ENCODE data around the gene ATP1A4. TPM values are rescaled to one million over a fixed set of nuclear protein-coding genes. Genes with fewer than 3 reads are reported as not detected.

ATP1A4 gene
- total RNA-seq, 1 donor from 2014 or later, result not detected

- Mint-ChIP-seq H3K4me3 (ENCODE audit: unreplicated experiment) (peak overlapping the region; percentile 88), H3K27me3 (ENCODE audit: low read depth, unreplicated experiment) (no peaks in the 10 kb centered on the region), H3K36me3 (ENCODE audit: low read depth, unreplicated experiment) (peaks cover 52% of the 10 kb centered on the region), H3K9me3 (ENCODE audit: unreplicated experiment) (no peaks in the 10 kb centered on the region), H3K4me1 (ENCODE audit: low read depth, unreplicated experiment) (peaks cover 75% of the 10 kb centered on the region), H3K27ac (ENCODE audit: unreplicated experiment) (peak overlapping the region; percentile 34)
- H3K79me2 ChIP-seq (ENCODE audit: insufficient read depth, low read length), result peaks cover 59% of the 10 kb centered on the region
- no peak for FAIRE-seq
- peaks cover 48% of the 10 kb centered on the region for H3K4me1 ChIP-seq (ENCODE audit: insufficient read depth, low read length)
- H2AFZ ChIP-seq (ENCODE audit: low read depth, low read length), result no peak overlapping the region
- peaks cover 53% of the 10 kb centered on the region for H3K36me3 ChIP-seq (ENCODE audit: insufficient read depth, low read length)
- H4K20me1 ChIP-seq (ENCODE audit: insufficient read depth, low read length), result peaks cover 77% of the 10 kb centered on the region
- H3K9ac ChIP-seq (ENCODE audit: low read length), result peak overlapping the region; percentile 52
- H3K4me3 ChIP-seq (ENCODE audit: insufficient read depth, low read depth, low read length), result peak overlapping the region; percentile 1
- no peak overlapping the region for H3K27ac ChIP-seq (ENCODE audit: low read depth, low read length)
- H3K9me3 ChIP-seq (ENCODE audit: insufficient read depth, low read depth, low read length), result no peaks in the 10 kb centered on the region
- TF ChIP-seq EZH2 (IDR thresholded peaks at IDR 0.05; ENCODE audit: insufficient read depth, low read length) (no peak), CTCF (IDR thresholded peaks at IDR 0.05; ENCODE audit: insufficient read depth, low read depth, low read length) (no peak)
- H3K27me3 ChIP-seq (ENCODE audit: insufficient read depth, low read length), result no peaks in the 10 kb centered on the region
- no peak for DNase-seq (ENCODE audit: low read depth)
- H3K4me2 ChIP-seq (ENCODE audit: low read length), result peak overlapping the region; percentile 55
Measured at GRCh38 chr1:160210561-160210960, 59.2 kb downstream of the ATP1A4 start.

- TF ChIP-seq CTCF (IDR thresholded peaks at IDR 0.05; ENCODE audit: insufficient read depth, low read depth, low read length), result no peak
- no peak for TF ChIP-seq EZH2 (IDR thresholded peaks at IDR 0.05; ENCODE audit: insufficient read depth, low read length)
- Histone ChIP-seq H3K27ac (ENCODE audit: low read depth, low read length) (peak overlapping the region; percentile 54), H3K4me3 (ENCODE audit: insufficient read depth, low read depth, low read length) (no peak overlapping the region), H3K27me3 (ENCODE audit: insufficient read depth, low read length) (no peaks in the 10 kb centered on the region), H2AFZ (ENCODE audit: low read depth, low read length) (no peak overlapping the region), H3K9me3 (ENCODE audit: insufficient read depth, low read depth, low read length) (no peaks in the 10 kb centered on the region), H3K9ac (ENCODE audit: low read length) (peak overlapping the region; percentile 52), H3K4me1 (ENCODE audit: insufficient read depth, low read length) (peaks cover 48% of the 10 kb centered on the region), H3K36me3 (ENCODE audit: insufficient read depth, low read length) (peaks cover 60% of the 10 kb centered on the region), H3K4me2 (ENCODE audit: low read length) (peak overlapping the region; percentile 55), H3K79me2 (ENCODE audit: insufficient read depth, low read length) (peaks cover 55% of the 10 kb centered on the region), H4K20me1 (ENCODE audit: insufficient read depth, low read length) (peaks cover 84% of the 10 kb centered on the region)
- no peaks in the 10 kb centered on the region for H3K9me3 Mint-ChIP-seq (ENCODE audit: unreplicated experiment)
- peak overlapping the region; percentile 23 for H3K27ac Mint-ChIP-seq (ENCODE audit: unreplicated experiment)
- DNase-seq (ENCODE audit: low read depth) (no peak), FAIRE-seq (no peak)
- H3K4me1 Mint-ChIP-seq (ENCODE audit: low read depth, unreplicated experiment), result peaks cover 82% of the 10 kb centered on the region
- peak overlapping the region; percentile 18 for H3K4me3 Mint-ChIP-seq (ENCODE audit: unreplicated experiment)
- no peaks in the 10 kb centered on the region for H3K27me3 Mint-ChIP-seq (ENCODE audit: low read depth, unreplicated experiment)
- H3K36me3 Mint-ChIP-seq (ENCODE audit: low read depth, unreplicated experiment), result peaks cover 52% of the 10 kb centered on the region
Measured at GRCh38 chr1:160211046-160211790, 59.8 kb downstream of the ATP1A4 start.
